SKM-1 (cell line): ENCODE measurements around the gene CENPM.
A peak's percentile ranks its signal among the peaks of the same experiment; 100 is the strongest.

Experiments
- DNase-seq: peaks from one replicate; lab custom pipeline; 2025; ENCODE audit not compliant: unreplicated experiment; lab: John Stamatoyannopoulos, UW

The CENPM gene

GRCh38 chr22:41946629-41947423, at the start of gene CENPM:
Gene CENPM, minus strand, starts transcription at chr22:41947152. Its CDS starts 76 bp downstream, at chr22:41947076.
- DNase-seq, result peak; percentile 96

GRCh38 chr22:41995211-41995610, 48.3 kb upstream of the CENPM start:
- no peak for DNase-seq

- no peak for DNase-seq
Observed at GRCh38 chr22:41992496-41992895, 45.5 kb upstream of the CENPM start.

GRCh38 chr22:41991111-41991510, 44.2 kb upstream of the CENPM start:
- DNase-seq, result no peak

- DNase-seq, result no peak
Observed at GRCh38 chr22:41989246-41989645, 42.3 kb upstream of the CENPM start.

GRCh38 chr22:41987276-41987675, 40.3 kb upstream of the CENPM start:
- no peak for DNase-seq

GRCh38 chr22:41983513-41984405, 36.8 kb upstream of the CENPM start:
- DNase-seq, result peak; percentile 32

- DNase-seq, result no peak
Observed at GRCh38 chr22:41982865-41983264, 35.9 kb upstream of the CENPM start.

GRCh38 chr22:41979423-41980250, 32.7 kb upstream of the CENPM start:
- no peak for DNase-seq

GRCh38 chr22:41978732-41979131, 31.8 kb upstream of the CENPM start:
- no peak for DNase-seq

GRCh38 chr22:41976961-41977566, 30.1 kb upstream of the CENPM start:
- DNase-seq, result no peak

GRCh38 chr22:41976070-41976901, 29.3 kb upstream of the CENPM start:
- no peak for DNase-seq

- DNase-seq, result no peak
Observed at GRCh38 chr22:41975299-41976069, 28.5 kb upstream of the CENPM start.

GRCh38 chr22:41974691-41975290, 27.8 kb upstream of the CENPM start:
- DNase-seq, result no peak

- no peak for DNase-seq
Observed at GRCh38 chr22:41971431-41971830, 24.5 kb upstream of the CENPM start.

- no peak for DNase-seq
Observed at GRCh38 chr22:41970601-41971000, 23.6 kb upstream of the CENPM start.

- no peak for DNase-seq
Observed at GRCh38 chr22:41969110-41969646, 22.2 kb upstream of the CENPM start, which contains the start of gene SEPTIN3. Gene SEPTIN3, plus strand, starts transcription at chr22:41969443. Its CDS starts 2,050 bp downstream, at chr22:41971493.

- no peak for DNase-seq
Observed at GRCh38 chr22:41968601-41969000, 21.6 kb upstream of the CENPM start.
